Stomach smooth muscle (tissue), 2 donors: ENCODE results near the gene DARS1.

Experiments used
- H3K27ac ChIP-seq: one replicate; pipeline ENCODE4 v1.7.0; 2013; ENCODE audit warnings: mild to moderate bottlenecking, low read length, inconsistent platforms
- H3K27me3 ChIP-seq, 2 donors: one replicate each; pipeline ENCODE4 v1.7.0; 2013; ENCODE audit warnings: low read length in 2 of 2; ENCODE audit not compliant: insufficient read depth in 2 of 2, control insufficient read depth in 1 of 2
- H3K36me3 ChIP-seq, 2 donors: one replicate each; pipeline ENCODE4 v1.7.0; 2013; ENCODE audit warnings: low read length in 2 of 2; ENCODE audit not compliant: control insufficient read depth in 2 of 2, insufficient read depth in 2 of 2
- H3K4me1 ChIP-seq: one replicate; pipeline ENCODE4 v1.7.0; 2013; ENCODE audit warnings: low read length; ENCODE audit not compliant: control insufficient read depth, insufficient read depth
- H3K4me3 ChIP-seq, 2 donors: one replicate each; pipeline ENCODE4 v1.7.0; 2013; ENCODE audit warnings: low read length in 2 of 2
- H3K9ac ChIP-seq, 2 donors: one replicate each; pipeline ENCODE4 v1.7.0; 2013; ENCODE audit warnings: low read length in 2 of 2, mild to moderate bottlenecking in 1 of 2
- H3K9me3 ChIP-seq, 2 donors: one replicate each; pipeline ENCODE4 v1.7.0; 2013; ENCODE audit warnings: low read length in 2 of 2; ENCODE audit not compliant: control insufficient read depth in 2 of 2
- donor health status: healthy.
- donor health status: Pancreatic carcinoma.

Gene DARS1

DNA sequence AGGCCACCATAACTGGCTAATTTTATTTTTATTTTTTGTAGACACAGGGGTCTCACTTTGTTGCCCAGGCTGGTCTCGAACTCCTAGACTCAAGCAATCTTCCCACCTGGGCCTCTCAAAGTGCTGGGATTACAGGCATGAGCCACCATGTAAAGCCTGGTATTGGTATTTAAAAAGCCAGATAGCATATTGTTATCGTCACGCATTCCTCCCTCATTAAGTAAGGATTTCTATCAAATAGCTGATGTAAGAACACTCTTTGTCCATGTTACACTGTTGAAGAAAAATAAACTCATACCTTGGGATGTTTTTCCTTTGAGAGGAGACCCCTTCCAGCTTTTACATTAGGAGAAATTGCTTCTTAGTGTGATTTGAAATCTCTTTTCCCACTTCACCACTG, 39.2 kb upstream of the DARS1 start:
- no peak overlapping the region for H3K4me3 ChIP-seq
- H3K27ac ChIP-seq = no peak overlapping the region
- no peaks in the 10 kb centered on the region for H3K36me3 ChIP-seq

GRCh38 chr2:136024185-136024584, 38.8 kb upstream of the DARS1 start:
- H3K36me3 ChIP-seq = no peaks in the 10 kb centered on the region
- peaks cover 3% of the 10 kb centered on the region for H3K4me1 ChIP-seq
- H3K4me3 ChIP-seq = no peak overlapping the region
- H3K27me3 ChIP-seq = no peaks in the 10 kb centered on the region
- H3K9me3 ChIP-seq = no peaks in the 10 kb centered on the region
- H3K9ac ChIP-seq = no peak overlapping the region
- no peak overlapping the region for H3K27ac ChIP-seq

More for the DNA sequence above, 39.2 kb upstream of the DARS1 start:
- Histone ChIP-seq H3K9ac (no peak overlapping the region), H3K9me3 (no peaks in the 10 kb centered on the region), H3K27me3 (no peaks in the 10 kb centered on the region), H3K4me1 (peaks cover under 1% of the 10 kb centered on the region)

DNA sequence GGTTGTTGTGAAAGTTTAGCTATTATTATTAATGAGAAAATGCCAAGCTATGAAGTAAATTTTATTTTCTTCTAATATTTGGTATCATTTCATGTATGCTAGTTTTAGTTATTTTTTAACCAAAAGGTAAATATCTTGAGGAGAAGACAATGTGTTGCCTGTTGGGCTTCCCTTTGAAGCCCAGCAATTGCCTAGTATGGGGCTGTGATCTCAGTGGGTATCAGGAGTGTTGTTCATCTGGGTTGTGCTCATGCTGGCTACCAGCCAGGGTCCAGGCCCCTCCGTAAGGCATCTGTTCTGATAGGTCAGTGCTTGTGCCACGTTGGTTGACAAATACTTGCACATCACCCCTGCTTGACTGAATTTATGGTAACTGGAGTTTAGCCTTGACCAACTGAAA, 38.0 kb upstream of the DARS1 start:
- H3K27me3 ChIP-seq = no peaks in the 10 kb centered on the region
- H3K4me3 ChIP-seq = no peak overlapping the region
- H3K27ac ChIP-seq = no peak overlapping the region
- H3K4me1 ChIP-seq = peaks cover 3% of the 10 kb centered on the region
- H3K9me3 ChIP-seq = no peaks in the 10 kb centered on the region
- H3K36me3 ChIP-seq = no peaks in the 10 kb centered on the region
- no peak overlapping the region for H3K9ac ChIP-seq

DNA sequence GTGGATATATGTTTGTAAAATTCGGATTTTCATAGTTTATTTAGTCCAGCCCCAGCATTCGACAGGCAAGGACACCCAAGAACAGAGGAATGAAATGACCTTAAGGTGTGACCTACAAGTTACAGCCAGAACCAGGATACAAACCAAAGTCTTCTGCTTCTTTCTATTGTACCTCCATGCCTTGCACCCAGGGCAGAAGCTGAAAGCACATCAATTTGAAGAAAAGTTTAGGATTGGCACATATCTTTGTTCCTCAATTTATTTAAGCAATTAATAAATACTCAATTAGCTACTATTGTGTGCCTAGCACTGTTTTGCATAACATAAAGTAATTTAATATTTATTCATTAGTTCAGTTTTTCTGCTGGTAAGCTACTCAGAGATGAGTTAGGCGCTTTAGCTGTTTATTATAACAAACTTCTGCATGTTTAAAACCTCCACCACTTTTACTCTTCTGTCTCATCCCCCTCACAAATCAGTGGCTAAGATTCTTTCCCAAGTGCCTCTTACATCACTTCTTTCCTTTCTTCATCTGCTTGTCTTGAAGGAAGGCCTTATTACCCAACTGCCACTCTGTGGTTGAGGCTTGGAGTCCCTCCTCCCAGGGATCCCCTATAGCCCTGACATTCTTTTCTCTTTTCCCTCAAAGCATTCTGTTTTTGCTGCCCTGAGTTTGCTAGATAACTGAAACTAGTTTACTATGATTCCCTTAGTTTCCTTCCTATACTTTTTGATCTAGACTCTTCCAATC, 37.1 kb upstream of the DARS1 start:
- Histone ChIP-seq H3K9me3 (no peaks in the 10 kb centered on the region), H3K4me3 (no peak overlapping the region), H3K36me3 (no peaks in the 10 kb centered on the region), H3K27ac (no peak overlapping the region), H3K27me3 (no peaks in the 10 kb centered on the region), H3K4me1 (peaks cover 3% of the 10 kb centered on the region), H3K9ac (no peak overlapping the region)

DNA sequence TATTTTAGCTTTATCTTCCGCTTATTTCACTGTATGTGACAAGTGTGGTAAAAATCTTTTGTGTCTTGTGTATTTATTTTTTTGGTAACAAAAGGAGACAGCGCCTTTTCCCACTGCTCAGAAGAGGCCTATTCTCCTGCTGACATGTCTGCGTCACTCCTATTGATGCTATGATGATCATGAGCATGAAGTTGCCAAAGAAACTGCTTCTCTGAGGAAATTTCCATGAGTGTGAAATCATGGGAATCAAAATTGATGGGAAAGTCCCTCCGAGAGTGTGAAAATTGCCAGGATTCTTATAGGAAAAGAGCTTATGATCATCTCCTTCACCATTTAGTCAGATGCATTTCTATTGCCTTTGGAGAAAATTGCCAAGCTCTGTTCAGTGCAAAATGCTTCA, 36.5 kb upstream of the DARS1 start:
- no peak overlapping the region for H3K4me3 ChIP-seq
- peaks cover 3% of the 10 kb centered on the region for H3K4me1 ChIP-seq
- no peaks in the 10 kb centered on the region for H3K36me3 ChIP-seq
- no peaks in the 10 kb centered on the region for H3K9me3 ChIP-seq
- no peaks in the 10 kb centered on the region for H3K27me3 ChIP-seq
- no peak overlapping the region for H3K27ac ChIP-seq
- H3K9ac ChIP-seq = no peak overlapping the region

- no peak overlapping the region for H3K27ac ChIP-seq
These were observed 36.0 kb upstream of the DARS1 start for GRCh38 chr2:136021406-136021805.

GRCh38 chr2:136020831-136021230, 35.4 kb upstream of the DARS1 start:
- no peak overlapping the region for H3K4me3 ChIP-seq
- H3K27me3 ChIP-seq = no peaks in the 10 kb centered on the region
- no peaks in the 10 kb centered on the region for H3K9me3 ChIP-seq
- no peak overlapping the region for H3K27ac ChIP-seq
- H3K36me3 ChIP-seq = no peaks in the 10 kb centered on the region
- no peak overlapping the region for H3K9ac ChIP-seq
- H3K4me1 ChIP-seq = peaks cover 3% of the 10 kb centered on the region

More at GRCh38 chr2:136021406-136021805, 36.0 kb upstream of the DARS1 start:
- H3K27me3 ChIP-seq = no peaks in the 10 kb centered on the region
- no peaks in the 10 kb centered on the region for H3K36me3 ChIP-seq
- peaks cover 3% of the 10 kb centered on the region for H3K4me1 ChIP-seq
- no peaks in the 10 kb centered on the region for H3K9me3 ChIP-seq
- H3K9ac ChIP-seq = no peak overlapping the region
- no peak overlapping the region for H3K4me3 ChIP-seq

DNA sequence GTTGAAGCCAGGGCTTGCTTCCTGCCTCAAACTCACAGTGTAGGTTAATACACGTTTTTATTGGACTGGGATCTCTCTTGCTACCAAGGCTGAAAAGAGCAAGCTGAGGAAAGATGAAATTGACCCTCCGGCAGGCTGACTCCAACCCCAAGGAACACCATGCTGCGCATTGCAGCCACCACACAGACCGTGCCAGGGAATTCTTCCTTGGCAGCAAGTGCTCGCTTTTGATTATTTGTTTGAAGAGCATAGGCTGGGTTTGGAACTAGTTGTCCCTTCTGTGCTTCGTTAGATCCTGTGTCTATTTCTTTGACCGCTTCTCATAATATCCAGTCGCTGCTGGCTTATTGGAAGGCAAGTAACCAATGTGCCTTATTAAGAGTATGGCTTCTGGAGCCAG, 34.4 kb upstream of the DARS1 start:
- Histone ChIP-seq H3K27ac (no peak overlapping the region), H3K4me3 (no peak overlapping the region), H3K9ac (no peak overlapping the region), H3K9me3 (no peaks in the 10 kb centered on the region), H3K27me3 (no peaks in the 10 kb centered on the region), H3K4me1 (peaks cover 3% of the 10 kb centered on the region), H3K36me3 (no peaks in the 10 kb centered on the region)

DNA sequence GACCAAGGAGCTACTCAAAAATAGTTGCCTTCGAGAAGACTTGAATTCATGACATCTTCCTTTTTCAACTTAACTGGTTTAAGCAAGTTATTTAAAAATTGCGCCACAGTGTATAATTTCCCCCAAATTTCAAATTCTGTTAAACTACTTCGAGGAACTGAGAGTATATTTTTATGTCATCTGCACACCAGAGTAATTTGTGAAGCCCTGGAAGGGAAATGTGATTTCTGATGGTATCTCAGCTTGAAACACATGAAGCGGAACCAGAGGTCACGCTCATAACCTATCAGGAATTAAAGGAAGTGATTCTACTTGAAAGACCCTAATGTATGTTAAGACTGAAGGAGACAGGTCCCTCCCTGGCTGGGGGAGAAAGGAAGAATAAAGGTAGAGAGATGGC, 33.9 kb upstream of the DARS1 start:
- Histone ChIP-seq H3K27me3 (no peaks in the 10 kb centered on the region), H3K9me3 (no peaks in the 10 kb centered on the region), H3K36me3 (no peaks in the 10 kb centered on the region), H3K4me3 (no peak overlapping the region), H3K9ac (no peak overlapping the region), H3K4me1 (peaks cover 7% of the 10 kb centered on the region), H3K27ac (no peak overlapping the region)

DNA sequence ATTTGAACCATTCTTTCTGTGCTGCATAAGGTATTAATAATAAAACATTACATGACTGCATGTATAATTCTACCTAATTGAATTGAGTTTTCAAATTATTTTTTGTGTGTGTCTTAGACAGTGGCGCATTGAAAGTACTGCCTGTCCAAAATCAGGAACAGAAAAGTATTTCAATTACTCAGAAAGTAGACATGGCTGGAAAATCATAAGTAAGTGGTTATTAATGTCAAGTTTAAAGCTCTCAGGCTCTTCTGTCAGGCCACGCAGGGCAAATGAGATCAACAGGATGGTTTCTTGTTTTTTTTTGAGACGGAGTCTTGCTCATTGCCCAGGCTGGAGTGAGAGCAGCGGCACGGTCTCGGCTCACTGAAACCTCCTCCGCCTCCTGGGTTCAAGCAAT, 32.4 kb upstream of the DARS1 start:
- no peaks in the 10 kb centered on the region for H3K36me3 ChIP-seq
- H3K27ac ChIP-seq = no peak overlapping the region
- H3K9ac ChIP-seq = no peak overlapping the region
- no peaks in the 10 kb centered on the region for H3K27me3 ChIP-seq
- H3K4me1 ChIP-seq = peaks cover 10% of the 10 kb centered on the region
- no peaks in the 10 kb centered on the region for H3K9me3 ChIP-seq
- no peak overlapping the region for H3K4me3 ChIP-seq

DNA sequence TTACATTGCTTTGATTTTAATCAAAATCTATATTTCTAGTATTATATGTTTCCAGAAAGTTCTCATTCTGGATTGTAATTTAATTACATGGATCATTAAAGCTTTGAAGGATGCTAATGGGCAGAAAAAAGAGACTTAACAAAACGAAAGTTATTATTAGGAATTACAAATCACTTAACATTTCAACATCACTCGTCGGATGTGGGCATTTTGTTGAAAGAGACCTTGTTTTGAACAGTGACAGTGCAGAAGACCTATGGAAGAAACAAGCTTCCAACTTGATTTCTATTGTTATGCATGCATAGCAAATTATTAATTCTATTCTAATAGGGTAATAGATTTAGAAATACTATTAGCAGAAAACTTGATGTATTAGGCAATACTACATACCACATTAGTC, 31.4 kb upstream of the DARS1 start:
- Histone ChIP-seq H3K27me3 (no peaks in the 10 kb centered on the region), H3K27ac (no peak overlapping the region), H3K4me3 (no peak overlapping the region), H3K36me3 (no peaks in the 10 kb centered on the region), H3K9ac (no peak overlapping the region), H3K9me3 (no peaks in the 10 kb centered on the region), H3K4me1 (peaks cover 10% of the 10 kb centered on the region)
